Cerebellar nuclear complex (tissue), 1 donor: ENCODE results near the gene ATG12.
"Not testable (repeated sequence)": the region's sequence is repeated elsewhere in the genome, so short reads cannot be mapped to it uniquely, and the experiment has no call there.

Source experiments
- DNase-seq, 2 experiments: peaks; one replicate each; lab custom pipeline; 2025; lab: John Stamatoyannopoulos, UW

Gene ATG12

DNA sequence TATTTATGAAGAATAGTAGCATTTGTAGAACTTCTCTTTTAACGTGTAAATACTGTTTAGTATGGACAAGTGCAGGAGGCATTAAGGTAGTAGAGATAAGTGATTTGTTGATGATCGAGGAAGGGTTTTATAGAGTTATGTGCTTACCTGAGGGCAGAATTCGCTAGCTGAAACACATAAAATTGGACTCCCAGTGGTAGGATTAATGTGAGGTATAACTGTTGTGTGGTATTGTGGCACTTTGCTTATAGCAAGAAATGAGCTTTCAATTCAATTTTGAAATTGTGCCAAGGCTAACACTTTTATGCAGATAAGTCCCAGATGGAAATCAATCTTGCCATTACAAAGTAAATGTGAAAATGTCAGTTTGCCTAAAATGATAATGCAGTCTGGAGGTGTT, 1.6 kb upstream of the ATG12 start:
- no peak for DNase-seq

DNA sequence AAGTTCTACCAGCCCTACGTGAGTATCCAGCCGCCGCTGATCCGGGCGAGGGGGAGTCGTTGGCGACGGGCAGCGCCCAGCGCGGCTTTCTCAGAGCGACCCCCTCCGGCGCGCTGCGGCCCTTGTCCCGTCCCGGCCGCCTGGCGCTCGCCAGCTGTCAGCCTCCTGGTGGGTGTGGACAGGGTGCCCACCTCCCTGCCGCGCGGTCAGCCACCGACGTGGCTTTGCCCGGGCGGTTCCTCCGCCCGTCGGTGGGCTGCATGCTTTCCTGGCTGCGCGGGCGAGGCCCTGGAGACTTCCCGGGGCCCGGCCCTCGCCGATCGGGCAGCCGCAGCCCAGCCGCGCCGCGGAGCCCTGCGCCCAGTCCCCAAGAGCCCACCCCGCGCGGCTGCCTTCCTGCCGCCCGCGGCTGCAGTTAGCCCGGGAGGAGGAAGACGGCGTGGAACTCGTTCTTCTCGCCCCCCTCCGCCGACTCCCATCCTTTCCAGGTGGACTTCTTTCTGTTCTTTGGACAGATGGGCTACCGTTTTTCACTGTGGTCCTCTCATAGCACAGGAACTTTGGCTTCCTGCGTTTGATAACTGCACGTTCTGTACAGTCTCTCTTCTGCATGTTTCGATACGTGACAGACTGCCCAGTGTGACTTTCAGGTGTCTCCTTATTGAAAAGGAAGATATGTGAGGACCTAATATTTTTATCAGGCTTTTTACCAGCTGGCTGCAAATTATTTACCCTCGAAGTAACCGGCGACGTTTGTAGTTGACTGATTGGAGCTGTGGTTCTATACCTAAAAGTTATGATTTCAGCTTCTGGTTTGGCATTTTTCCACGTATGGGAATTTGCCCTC, 947 bp upstream of the ATG12 start:
- no peak for DNase-seq

DNA sequence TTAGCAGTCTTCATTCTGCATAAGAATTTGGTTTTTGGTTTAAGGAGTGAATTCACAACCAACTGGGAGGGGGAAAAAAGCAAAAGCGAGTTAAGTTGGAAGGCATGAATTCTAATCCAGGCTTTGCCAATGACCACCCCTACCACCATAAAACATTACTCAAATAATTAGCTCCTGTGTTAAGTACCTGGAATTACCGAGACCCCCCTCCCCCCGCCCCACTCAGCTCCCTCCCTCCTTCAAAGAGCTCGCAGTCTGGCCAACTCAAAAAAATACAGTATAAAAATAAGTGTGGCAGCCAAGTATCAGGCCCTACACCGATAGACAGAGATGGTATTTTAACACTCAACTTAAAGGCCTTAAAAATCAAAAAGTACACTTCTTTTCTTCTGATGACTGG, 492 bp downstream of the ATG12 start:
- no peak for DNase-seq

DNA sequence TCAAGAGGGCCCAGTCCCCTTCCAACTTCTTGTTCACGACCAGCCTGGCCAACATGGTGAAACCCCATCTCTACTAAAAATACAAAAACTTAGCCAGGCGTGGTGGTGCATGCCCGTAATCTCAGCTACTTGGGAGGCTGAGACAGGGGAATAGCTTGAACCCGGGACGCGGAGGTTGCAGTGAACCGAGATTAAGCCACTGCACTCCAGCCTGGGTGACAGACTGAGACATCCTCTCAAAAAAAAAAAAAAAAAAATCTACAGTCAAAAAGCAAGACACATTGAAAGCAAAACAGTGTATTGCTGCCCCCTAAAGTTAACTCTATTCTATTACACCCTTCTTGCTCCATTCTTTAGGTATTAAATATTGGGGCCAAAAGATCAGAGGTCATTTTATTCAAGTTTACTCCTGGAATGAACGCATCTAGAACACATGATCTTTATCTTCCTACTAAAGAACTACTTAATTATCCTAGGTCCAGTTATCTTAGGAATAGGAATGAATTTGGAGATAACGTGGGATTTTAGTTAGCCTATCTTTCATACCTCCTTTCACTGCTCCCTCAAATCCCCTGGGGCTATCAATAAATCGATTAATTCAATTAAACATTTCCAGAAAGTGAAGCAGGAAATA, 2.4 kb downstream of the ATG12 start:
- no peak for DNase-seq

DNA sequence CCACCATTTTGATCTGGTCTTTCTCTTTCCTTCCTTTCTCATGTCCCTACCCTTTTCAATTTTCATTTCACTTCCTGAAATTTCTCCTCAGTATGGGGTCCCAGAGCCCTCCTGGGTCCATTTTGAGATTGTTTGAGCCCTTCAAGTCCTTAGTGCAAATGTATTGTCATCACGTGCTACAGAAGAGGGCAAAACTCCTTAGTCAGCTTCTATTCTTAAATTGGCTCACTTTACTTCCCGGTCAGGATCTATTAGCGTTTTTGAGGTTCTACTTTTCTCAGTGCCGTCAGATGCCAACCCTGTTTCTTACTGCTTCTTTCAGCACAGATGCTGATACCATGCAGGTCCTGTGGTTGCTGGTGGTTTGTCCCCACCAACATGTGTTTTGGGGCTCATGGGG, 5.9 kb downstream of the ATG12 start:
- DNase-seq = no peak

DNA sequence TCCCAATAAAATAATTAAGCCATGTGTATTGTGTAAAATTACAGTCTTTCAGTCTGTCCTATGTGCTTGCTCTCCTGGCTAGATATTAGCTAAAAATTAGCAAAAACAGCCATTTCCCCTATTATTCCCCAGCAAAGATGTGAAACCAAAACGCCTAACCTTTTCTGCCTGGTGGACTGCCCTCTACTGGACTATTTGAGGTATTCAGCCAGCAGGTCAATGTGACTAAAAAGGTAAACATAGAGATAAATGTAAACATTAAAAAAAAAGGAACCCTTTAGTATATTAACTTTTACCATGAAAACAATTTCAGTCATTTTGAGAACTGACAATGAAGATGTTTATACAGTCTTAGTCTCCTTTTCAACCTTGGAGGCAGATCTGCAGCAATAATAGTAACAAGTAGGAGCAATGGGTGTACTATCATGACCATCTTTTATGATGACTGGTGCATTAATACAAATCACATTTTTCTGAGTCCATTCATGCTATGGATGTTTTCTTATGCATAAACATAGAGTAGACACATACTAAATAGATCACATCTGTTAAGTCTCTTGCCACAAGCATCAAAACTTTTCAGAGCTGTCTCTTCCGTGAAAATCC, 10.1 kb downstream of the ATG12 start:
- DNase-seq = no peak

DNA sequence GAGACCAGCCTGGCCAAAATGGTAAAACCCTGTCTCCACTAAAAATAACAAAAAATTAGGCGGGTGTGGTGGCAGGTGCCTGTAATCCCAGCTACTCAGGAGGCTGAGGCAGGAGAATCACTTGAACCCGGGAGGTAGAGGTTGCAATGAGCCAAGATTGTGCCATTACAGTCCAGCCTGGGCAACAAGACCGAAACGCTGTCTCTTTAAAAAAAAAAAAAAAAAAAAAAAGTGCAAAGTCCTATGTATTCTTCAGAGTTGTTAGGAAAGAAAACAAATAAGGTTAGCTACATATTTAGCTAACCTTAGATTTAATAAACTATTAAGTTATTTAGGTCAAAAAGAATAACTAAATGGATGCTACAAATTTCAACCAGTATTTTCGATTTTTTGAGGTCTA, 11.5 kb downstream of the ATG12 start:
- no peak for DNase-seq

DNA sequence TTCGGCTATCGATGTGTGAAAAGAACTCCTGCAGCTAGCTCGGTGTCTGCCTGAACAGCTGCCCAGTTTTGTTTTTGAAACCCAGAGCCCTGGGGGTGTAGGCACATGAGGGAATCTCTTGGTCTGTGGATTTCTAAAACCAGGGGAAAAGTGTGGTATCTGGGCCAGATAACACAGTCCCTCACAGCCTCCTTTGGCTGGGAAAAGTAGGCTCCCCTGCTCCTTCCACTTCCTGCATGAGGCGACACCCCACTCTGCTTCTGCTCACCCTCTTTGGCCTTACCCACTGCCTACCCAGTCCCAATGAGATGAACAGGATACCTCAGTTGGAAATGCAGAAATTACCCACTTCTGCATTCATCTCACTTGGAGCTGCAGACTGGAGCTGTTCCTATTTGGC, 15.4 kb downstream of the ATG12 start:
- DNase-seq = no peak

DNA sequence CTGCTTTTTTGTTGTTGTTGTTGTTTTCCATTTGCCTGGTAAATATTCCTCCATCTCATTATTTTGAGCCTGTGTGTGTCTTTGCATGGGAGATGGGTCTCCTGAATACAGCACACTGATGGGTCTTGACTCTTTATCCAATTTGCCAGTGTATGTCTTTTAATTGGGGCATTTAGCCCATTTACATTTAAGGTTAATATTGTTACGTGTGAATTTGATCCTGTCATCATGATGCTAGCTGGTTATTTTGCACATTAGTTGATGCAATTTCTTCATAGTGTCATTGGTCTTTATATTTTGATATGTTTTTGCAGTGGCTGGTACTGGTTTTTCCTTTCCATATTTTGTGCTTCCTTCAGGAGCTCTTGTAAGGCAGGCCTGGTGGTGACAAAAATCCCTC, 16.4 kb downstream of the ATG12 start:
- DNase-seq = not testable (repeated sequence)

DNA sequence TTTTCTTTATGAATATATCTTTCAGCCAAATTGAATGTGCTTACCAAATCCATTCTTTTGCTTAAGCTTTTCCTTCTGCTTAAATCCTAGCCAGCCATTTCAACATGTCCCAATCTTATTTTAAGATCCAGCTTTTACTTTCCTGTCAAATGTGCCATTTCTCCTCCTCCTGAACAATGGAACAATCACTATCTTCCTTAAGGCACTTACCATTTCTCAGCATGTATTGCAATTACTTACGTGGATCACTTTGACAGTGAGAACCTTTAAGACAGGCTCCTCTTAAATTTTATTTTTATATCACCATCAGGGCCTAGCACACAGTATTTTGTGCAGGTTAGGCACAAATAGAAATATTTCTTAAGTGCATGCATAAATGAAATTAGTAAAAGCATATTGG, 20.5 kb downstream of the ATG12 start:
- DNase-seq = no peak

DNA sequence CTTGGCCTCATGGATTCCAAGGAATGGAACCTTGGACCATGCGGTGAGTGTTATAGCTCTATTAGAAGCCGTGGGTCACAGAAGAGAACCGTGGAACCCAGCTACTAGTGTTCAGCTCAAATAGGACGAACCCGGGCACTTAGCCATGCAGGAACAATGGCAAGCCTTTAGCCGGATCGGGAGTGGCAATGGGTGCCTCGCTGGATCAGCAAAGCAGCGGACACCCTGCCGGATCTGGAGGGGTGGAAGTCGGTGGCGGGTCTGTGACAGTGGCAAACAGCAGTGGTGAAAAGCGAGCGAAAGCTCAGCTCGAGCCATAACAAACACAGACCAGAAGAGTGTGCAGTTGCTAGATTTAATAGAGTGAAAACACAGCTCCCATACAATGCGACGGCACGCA, 22.5 kb downstream of the ATG12 start:
- DNase-seq = no peak

DNA sequence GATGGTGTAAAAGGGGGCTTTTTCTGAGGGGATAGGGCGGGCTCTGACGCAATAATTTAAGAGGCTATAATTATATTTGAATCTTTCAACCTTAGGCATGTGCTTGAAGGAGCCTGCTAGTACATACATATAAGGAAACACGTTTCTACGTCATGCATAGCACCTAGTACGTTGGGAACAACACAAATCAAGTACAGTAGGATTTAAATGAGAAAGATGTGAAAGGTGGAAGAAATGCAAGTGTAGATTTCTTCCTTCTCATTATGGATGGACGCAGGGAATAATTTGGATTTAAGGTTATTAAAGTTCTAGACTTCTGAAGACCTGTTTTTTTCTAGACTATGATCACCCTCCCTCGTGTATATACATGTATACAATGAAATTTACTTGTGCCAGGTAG, 24.0 kb downstream of the ATG12 start:
- no peak for DNase-seq

DNA sequence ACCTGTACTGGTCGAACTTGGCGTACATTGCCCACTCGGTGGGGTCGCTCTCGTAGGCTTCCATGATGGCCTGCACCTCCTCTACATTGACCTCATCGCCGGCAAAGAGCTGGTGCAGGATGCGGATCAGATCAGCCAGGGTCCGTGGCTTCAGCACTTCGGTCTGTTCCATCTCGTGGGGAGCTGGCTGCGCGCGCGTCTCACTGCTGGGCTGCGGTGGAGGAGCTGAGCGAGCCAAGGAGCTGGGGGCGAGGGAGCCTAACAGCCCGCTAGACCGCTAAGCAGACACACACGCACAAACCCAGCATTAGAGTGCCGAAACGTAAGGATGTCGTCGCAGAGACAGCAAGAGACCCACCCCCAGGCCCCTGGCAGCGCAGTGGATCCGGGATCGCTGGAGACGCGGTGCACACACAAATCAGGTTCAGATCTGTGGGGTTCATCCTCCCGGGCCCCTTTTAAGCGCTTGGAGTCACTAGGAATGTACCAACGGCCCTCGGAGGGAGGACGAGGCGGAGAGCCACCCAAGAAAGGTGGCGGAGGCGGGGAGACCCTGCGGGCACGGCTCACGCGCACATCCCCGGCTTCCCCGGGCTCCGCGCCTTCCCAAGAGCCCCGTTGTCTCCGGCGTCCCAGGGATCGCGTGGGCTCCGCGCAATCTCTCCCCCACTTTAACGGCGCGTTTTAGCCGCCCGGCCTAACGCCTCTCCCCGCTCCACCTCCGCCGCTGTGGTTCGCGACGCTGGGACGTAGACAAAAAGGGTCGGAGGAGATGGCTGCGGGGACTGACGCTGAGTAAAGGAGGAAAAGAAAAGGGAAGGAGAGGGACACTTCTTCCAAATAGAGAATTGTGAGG, 24.9 kb downstream of the ATG12 start, which contains the start of gene CDO1:
CDO1 (minus strand) TSS at position 434 of the 856 bp plus-strand sequence; CDS start at position 172, 262 bp downstream.
- DNase-seq = peak in 1 of 2 experiments; percentile 63

DNA sequence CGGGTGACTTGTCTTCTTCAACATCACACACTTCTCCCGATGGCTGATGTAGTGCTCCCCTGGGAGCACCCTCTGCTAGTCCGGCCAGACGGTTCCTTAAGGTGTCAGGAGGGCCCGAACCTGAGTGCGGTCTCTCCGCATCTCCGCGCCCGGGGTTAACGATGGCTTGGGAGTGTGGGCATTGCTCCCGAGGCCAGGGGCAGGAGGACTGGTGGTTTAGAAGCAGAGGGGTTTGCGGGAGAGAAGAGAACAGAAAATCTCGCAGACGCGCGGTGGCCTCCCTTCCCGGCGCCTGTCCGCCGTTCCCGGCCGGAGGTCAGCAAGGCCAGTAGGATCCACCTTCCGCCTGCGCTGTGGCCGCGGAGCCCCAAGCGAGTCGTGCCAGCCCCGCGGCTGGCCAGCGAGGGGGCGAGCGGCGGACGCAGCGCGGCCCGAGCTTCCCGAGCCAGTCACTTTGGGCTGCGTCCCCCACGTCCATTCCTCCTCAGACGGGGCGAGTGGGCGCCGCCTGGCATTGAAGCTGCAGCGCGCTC, 25.6 kb downstream of the ATG12 start:
- no peak for DNase-seq

DNA sequence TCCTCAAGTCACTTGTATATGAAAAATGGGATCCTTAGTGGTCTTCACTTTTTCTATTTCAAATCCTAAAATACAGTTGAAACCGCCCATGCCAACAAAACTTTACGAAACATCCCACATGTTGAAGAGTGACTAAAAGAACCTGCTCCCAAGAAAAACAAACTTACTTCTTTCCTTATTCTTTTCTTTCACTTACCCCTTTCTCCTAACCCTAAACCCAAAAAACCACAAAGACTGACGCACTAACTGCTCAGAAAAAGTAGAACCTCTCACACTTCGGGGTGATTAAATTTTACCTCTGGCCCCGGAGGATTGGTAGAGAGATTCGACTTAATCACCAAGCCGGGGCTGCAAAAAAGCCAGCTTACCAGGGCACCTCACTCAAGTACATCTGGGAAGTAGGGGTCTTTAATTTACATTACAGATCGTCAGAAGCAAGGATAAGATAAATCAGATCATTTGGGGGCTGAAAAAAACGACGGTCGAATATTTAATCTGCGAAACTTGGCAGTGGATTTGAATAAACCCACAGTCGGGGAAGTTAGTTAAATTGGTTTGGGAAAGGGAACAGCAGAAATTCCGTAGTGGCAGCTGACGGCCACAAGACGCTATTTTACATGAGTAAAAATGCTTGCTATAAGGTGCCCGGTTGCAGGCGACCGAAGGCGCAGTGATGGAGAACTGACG, 26.2 kb downstream of the ATG12 start:
- DNase-seq = no peak

DNA sequence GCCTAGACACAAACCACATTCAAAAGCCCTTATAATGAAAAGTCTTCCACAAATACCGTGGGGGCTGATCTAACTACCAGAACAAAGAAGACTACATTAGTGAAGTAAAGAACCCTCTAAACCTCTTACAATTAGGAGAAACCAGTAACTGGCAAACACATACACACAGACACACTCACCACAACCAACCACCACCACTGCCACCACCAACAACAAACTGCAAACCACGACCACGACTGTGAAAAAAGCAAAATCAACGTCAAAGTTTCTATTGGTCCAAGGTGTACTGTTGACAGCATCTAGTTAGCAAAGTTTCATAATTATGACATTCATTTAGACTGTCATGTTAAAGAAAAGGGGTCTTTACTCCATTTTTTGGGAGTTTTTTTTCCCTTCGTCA, 27.6 kb downstream of the ATG12 start:
- DNase-seq = no peak

DNA sequence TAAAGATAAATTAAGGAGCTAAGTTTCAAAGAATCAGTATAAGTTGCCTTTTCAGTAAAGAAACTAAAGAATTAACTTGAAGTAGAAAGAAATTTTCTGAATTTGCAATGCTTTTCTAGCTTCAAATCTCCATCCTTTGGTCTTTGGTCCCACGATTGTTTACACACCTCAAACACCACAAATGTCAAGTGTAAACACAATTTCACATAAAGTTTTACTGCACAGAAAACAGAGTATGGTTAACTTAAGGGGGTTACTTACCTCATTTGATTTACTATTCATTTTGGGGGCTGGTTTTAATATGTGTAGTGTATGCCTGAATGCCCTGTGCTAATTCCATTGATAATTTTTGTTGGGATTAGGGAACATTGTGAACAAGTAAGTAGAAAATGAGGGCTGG, 29.0 kb downstream of the ATG12 start:
- DNase-seq = no peak

DNA sequence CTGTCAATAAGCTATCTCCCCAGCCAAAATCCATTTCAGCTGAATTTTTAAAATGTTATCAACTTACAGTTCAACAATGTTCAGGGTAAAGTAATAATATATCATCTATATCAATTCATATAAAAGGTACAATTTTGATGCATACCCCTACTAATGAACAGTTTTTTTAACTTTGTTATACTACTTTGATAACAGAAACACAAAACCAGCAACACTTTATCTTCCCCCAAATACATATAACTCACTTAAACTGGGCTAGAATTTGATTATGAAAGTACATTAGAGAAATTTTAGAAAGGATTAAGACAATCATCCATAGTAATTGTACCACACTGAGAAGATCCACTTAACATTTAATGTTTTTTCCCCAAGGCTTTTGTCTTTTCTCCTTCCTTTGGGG, 30.0 kb downstream of the ATG12 start:
- no peak for DNase-seq

DNA sequence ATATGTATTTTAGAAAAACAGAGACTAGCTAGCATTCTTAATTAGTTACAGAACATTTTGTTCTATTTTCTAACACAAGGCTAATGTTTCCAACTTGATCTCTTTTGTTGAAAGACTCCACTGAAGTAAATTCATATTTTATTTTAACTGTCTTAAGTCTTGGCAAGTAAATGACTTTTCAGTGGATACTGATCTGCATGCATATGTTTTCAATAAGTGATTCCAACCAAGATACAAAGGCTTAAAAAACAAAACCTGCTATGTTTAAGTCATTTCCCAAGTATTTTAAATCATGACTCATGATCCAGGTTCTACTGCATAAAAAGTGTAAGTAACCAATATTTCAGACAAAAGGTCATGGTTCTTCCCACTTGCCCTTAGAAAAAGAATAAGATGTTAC, 30.6 kb downstream of the ATG12 start:
- no peak for DNase-seq

DNA sequence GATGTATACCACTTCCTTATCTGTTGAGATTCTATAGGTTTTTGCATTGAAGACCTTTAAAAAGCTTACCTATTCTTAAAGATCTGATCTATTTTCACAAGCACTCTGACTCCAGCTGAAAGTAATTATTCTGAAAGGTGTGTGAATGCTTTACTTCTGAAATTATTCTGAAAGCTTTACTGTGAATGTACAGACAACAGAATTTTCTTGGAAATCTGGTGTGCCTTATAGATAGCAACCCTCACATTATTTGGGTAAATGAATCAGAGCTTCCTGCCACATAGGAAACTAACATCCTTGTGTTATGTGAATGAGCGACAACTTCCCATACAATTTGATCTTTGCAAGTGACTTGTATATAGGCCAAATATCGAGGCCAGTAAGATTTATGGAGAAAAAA, 31.4 kb downstream of the ATG12 start:
- no peak for DNase-seq

DNA sequence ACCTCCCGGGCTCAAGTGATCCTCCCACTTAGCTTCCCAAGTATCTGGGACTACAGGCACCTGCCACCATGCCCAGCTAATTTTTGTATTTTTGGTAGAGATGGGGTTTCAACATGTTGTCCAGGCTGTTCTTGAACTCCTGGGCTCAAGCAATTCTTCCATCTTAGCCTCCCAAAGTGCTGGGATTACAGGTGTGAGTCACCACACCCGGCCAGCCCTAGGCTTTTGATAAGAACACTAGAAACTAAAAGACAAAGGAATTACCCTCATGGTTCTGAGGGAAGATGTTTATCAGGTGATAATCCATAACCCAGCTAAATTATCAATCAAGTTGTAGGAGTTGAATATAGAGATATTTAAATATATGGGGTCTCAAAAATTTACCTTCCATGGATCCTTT, 33.3 kb downstream of the ATG12 start:
- not testable (repeated sequence) for DNase-seq
